H1 (cell line): ENCODE results near the gene CHCHD3. TPM values are rescaled to one million over a fixed set of nuclear protein-coding genes. Genes with fewer than 3 reads are reported as not detected.

ENCODE experiments used
- CTCF ChIA-PET: fragments of 300-600 bp; sonication (Branson Sonifier 250); formaldehyde crosslinking; loops from one replicate; lab custom pipeline; 2021; ENCODE audit not compliant: partially characterized antibody; lab: Charles Lee
- POLR2A ChIA-PET: fragments of 300-600 bp; sonication (Branson Sonifier 250); formaldehyde crosslinking; loops from one replicate; lab custom pipeline; 2021; ENCODE audit warnings: inconsistent platforms; ENCODE audit not compliant: partially characterized antibody; lab: Charles Lee
- DNase-seq, 2 experiments: peaks; one replicate each; pipeline versions ENCODE4 v3.0.0 to v3.0.0-alpha.2; 2010 to 2022; ENCODE audit warnings: low spot score in 2 of 2, low read depth in 1 of 2, mixed read lengths in 1 of 2
- FAIRE-seq: peaks from 2 replicates; lab custom pipeline; 2011; peaks lifted over from hg19 to GRCh38; lab: Jason Lieb, UNC
- H2AFZ ChIP-seq: 2 replicates; pipeline ENCODE4 v1.8.1; 2012; ENCODE audit warnings: low read length, inconsistent platforms
- H2AK5ac ChIP-seq: 2 replicates; pipeline ENCODE4 v1.6.1; 2013; ENCODE audit warnings: low read depth, low read length
- H2BK120ac ChIP-seq: replicated peaks from 2 replicates; pipeline ENCODE3; 2013; ENCODE audit warnings: low read depth, low read length, inconsistent platforms
- H2BK12ac ChIP-seq: 2 replicates; pipeline ENCODE4 v1.6.1; 2013; ENCODE audit warnings: low read depth, low read length
- H2BK15ac ChIP-seq: 2 replicates; pipeline ENCODE4 v1.6.1; 2013; ENCODE audit warnings: low read length
- H2BK20ac ChIP-seq: 2 replicates; pipeline ENCODE4 v1.6.1; 2013; ENCODE audit warnings: low read length
- H2BK5ac ChIP-seq: 2 replicates; pipeline ENCODE4 v1.6.1; 2013; ENCODE audit warnings: low read depth, low read length
- H3K14ac ChIP-seq: 2 replicates; pipeline ENCODE4 v1.6.1; 2013; ENCODE audit warnings: inconsistent platforms; ENCODE audit not compliant: insufficient read length
- H3K18ac ChIP-seq: 2 replicates; pipeline ENCODE4 v1.6.1; 2013; ENCODE audit warnings: low read length; ENCODE audit errors: extremely low read depth
- H3K23ac ChIP-seq: 2 replicates; pipeline ENCODE4 v1.6.1; 2013; ENCODE audit warnings: inconsistent platforms; ENCODE audit not compliant: insufficient read length
- H3K23me2 ChIP-seq: 2 replicates; pipeline ENCODE4 v1.6.1; 2013; ENCODE audit warnings: low read depth, low read length
- H3K27ac ChIP-seq: 2 replicates; pipeline ENCODE4 v1.6.1; 2011; ENCODE audit warnings: low read depth, low read length, inconsistent platforms
- H3K27me3 ChIP-seq, 4 experiments: replicated peaks in 1 of 4; 1 replicate in 1 of 4; 2 replicates in 3 of 4; pipeline versions ENCODE4 v1.6.1 to v1.8.1; 2011 to 2013; ENCODE audit warnings: low read length in 3 of 4, mild to moderate bottlenecking in 3 of 4, inconsistent platforms in 2 of 4, mixed read lengths in 2 of 4, moderate library complexity in 1 of 4; ENCODE audit not compliant: control insufficient read depth in 3 of 4, insufficient read depth in 3 of 4; ENCODE audit errors: extremely low read depth in 1 of 4
- H3K36me3 ChIP-seq, 4 experiments: 2 replicates each; pipeline versions ENCODE4 v1.6.1 to v1.8.1; 2011 to 2013; ENCODE audit warnings: mild to moderate bottlenecking in 4 of 4, low read length in 3 of 4, moderate library complexity in 2 of 4, control low read depth in 1 of 4, inconsistent platforms in 1 of 4; ENCODE audit not compliant: insufficient read depth in 4 of 4, control insufficient read depth in 2 of 4
- H3K4ac ChIP-seq: replicated peaks from 2 replicates; pipeline ENCODE3; 2013; ENCODE audit warnings: low read length, low read depth, mixed read lengths, inconsistent platforms; ENCODE audit not compliant: insufficient read length
- H3K4me1 ChIP-seq, 4 experiments: replicated peaks in 1 of 4; 1 replicate in 1 of 4; 2 replicates in 3 of 4; pipeline versions ENCODE4 v1.6.1 to v1.8.1; 2011 to 2013; ENCODE audit warnings: low read length in 3 of 4, inconsistent platforms in 2 of 4, mixed read lengths in 1 of 4; ENCODE audit not compliant: insufficient read depth in 4 of 4, control insufficient read depth in 3 of 4
- H3K4me2 ChIP-seq, 2 experiments: 2 replicates each; pipeline versions ENCODE4 v1.6.1 to v1.8.1; 2011 to 2013; ENCODE audit warnings: low read depth in 2 of 2, low read length in 2 of 2, control low read depth in 1 of 2, inconsistent platforms in 1 of 2, mild to moderate bottlenecking in 1 of 2; ENCODE audit not compliant: insufficient read depth in 1 of 2
- H3K4me3 ChIP-seq, 4 experiments: fragments of 200-600, 300-600 bp in 1 of 4; sonication (generic), shearing (Covaris generic), sonication (Bioruptor Twin) in 1 of 4; 2 replicates each; pipeline versions ENCODE4 v1.5.1 to v1.8.1; 2011 to 2016; ENCODE audit warnings: low read length in 4 of 4, low read depth in 3 of 4, control low read depth in 2 of 4, inconsistent platforms in 2 of 4, mild to moderate bottlenecking in 2 of 4, mixed read lengths in 1 of 4, moderate library complexity in 1 of 4; ENCODE audit not compliant: insufficient read depth in 2 of 4; ENCODE audit errors: extremely low read depth in 1 of 4
- H3K56ac ChIP-seq: replicated peaks from 2 replicates; pipeline ENCODE3; 2013; ENCODE audit warnings: low read depth, mild to moderate bottlenecking, mixed read lengths, low read length, inconsistent platforms; ENCODE audit not compliant: insufficient read length
- H3K79me1 ChIP-seq: 2 replicates; pipeline ENCODE4 v1.6.1; 2013; ENCODE audit warnings: low read depth, low read length, control low read depth
- H3K79me2 ChIP-seq, 2 experiments: 2 replicates each; pipeline versions ENCODE4 v1.6.1 to v1.8.1; 2012 to 2013; ENCODE audit warnings: low read length in 2 of 2, mild to moderate bottlenecking in 2 of 2, inconsistent platforms in 1 of 2; ENCODE audit not compliant: insufficient read depth in 2 of 2, control insufficient read depth in 1 of 2
- H3K9ac ChIP-seq, 4 experiments: replicated peaks in 1 of 4; 1 replicate in 1 of 4; 2 replicates in 3 of 4; pipeline versions ENCODE4 v1.6.1 to v1.8.1; 2011 to 2013; ENCODE audit warnings: low read depth in 3 of 4, low read length in 3 of 4, control low read depth in 2 of 4, mild to moderate bottlenecking in 2 of 4, moderate library complexity in 2 of 4, inconsistent platforms in 1 of 4; ENCODE audit errors: extremely low read depth in 1 of 4
- H3K9me3 ChIP-seq, 2 experiments: 2 replicates each; pipeline versions ENCODE4 v1.6.1 to v1.8.1; 2012 to 2013; ENCODE audit warnings: mild to moderate bottlenecking in 2 of 2, moderate library complexity in 2 of 2, control low read depth in 1 of 2, inconsistent platforms in 1 of 2, low read depth in 1 of 2, low read length in 1 of 2, mixed read lengths in 1 of 2; ENCODE audit not compliant: insufficient read depth in 2 of 2
- H4K20me1 ChIP-seq, 2 experiments: replicated peaks in 1 of 2; 2 replicates each; pipeline versions ENCODE3 to v1.8.1; 2011 to 2013; ENCODE audit warnings: inconsistent platforms in 2 of 2, low read length in 2 of 2, mild to moderate bottlenecking in 1 of 2; ENCODE audit not compliant: insufficient read depth in 2 of 2, control insufficient read depth in 1 of 2
- H4K5ac ChIP-seq: 2 replicates; pipeline ENCODE4 v1.6.1; 2013; ENCODE audit warnings: low read length, low read depth, mixed read lengths, inconsistent platforms; ENCODE audit not compliant: insufficient read length
- H4K8ac ChIP-seq: 2 replicates; pipeline ENCODE4 v1.8.0; 2013; ENCODE audit warnings: mild to moderate bottlenecking, moderate library complexity, low read length, inconsistent platforms; ENCODE audit not compliant: insufficient read depth; ENCODE audit errors: extremely low read depth
- H4K91ac ChIP-seq: replicated peaks from 2 replicates; pipeline ENCODE3; 2013; ENCODE audit warnings: low read length, mixed read lengths, inconsistent platforms; ENCODE audit not compliant: insufficient read length
- CREB1 ChIP-seq: IDR thresholded peaks from 2 replicates; pipeline ENCODE4 v1.6.1; 2012; ENCODE audit warnings: inconsistent platforms
- E2F6 ChIP-seq: IDR thresholded peaks from 2 replicates; pipeline ENCODE4 v1.6.1; 2012; ENCODE audit warnings: inconsistent platforms
- GTF2F1 ChIP-seq: IDR thresholded peaks from 2 replicates; pipeline ENCODE4 v1.6.1; 2012; ENCODE audit warnings: low read depth, low read length, improper control_type of control experiment, borderline replicate concordance
- HDAC2 ChIP-seq, 2 experiments: fragments of 300-600 bp in 1 of 2; sonication (generic) in 1 of 2; IDR thresholded peaks; 2 replicates each; pipeline ENCODE4 v1.6.1; 2011 to 2012; ENCODE audit warnings: low read depth in 2 of 2, low read length in 2 of 2, mild to moderate bottlenecking in 2 of 2, moderate library complexity in 2 of 2, borderline replicate concordance in 1 of 2, inconsistent platforms in 1 of 2
- HDAC6 ChIP-seq: IDR thresholded peaks from one replicate; pipeline ENCODE4 v1.7.1; 2012; ENCODE audit warnings: low read depth, mild to moderate bottlenecking, inconsistent platforms, low read length, moderate library complexity
- NANOG ChIP-seq: IDR thresholded peaks from 2 replicates; pipeline ENCODE4 v1.6.1; 2011; ENCODE audit warnings: low read length, low read depth, mild to moderate bottlenecking, inconsistent platforms; ENCODE audit not compliant: insufficient read depth, poor library complexity, severe bottlenecking
- PHF8 ChIP-seq: fragments of 200-600 bp; sonication (generic); conservative IDR thresholded peaks from 2 replicates; pipeline ENCODE4 v1.7.1; 2012; ENCODE audit warnings: low read depth, mild to moderate bottlenecking, inconsistent platforms, low read length, moderate library complexity
- SAP30 ChIP-seq: fragments of 300-600 bp; sonication (generic); IDR thresholded peaks from 2 replicates; pipeline ENCODE4 v1.7.1; 2012; ENCODE audit warnings: low read length, moderate library complexity, mild to moderate bottlenecking, inconsistent platforms; ENCODE audit not compliant: insufficient read depth, insufficient replicate concordance
- WGBS, 2 experiments: shearing (Covaris generic) in 1 of 2; methylation state at CpG; one replicate each; pipeline versions ENCODE4 v1.1.6 to v1.1.7; 2013 to 2015; ENCODE audit warnings: low lambda C conversion rate in 2 of 2, mixed read lengths in 2 of 2, inconsistent platforms in 1 of 2, low coverage in 1 of 2, missing lambda C conversion rate in 1 of 2; ENCODE audit not compliant: insufficient replicate concordance in 2 of 2, insufficient coverage in 1 of 2, insufficient read length in 1 of 2; ENCODE audit errors: extremely low coverage in 1 of 2, missing lambda C conversion rate in 1 of 2; 5-methylcytosine and 5-hydroxymethylcytosine counted together
- polyA plus RNA-seq, 7 experiments: library from polyadenylated mRNA; depleted of rRNA in 3 of 7; stranded (reverse) in 5 of 7; unstranded in 2 of 7; fragments of >200 nt in 5 of 7; fragments of 200-250 nt in 2 of 7; gene quantifications; 1 replicate in 5 of 7; 2 replicates in 1 of 7; 4 replicates in 1 of 7; pipeline versions ENCODE4 v1.2.1 to v1.2.3, GENCODE V29; 2011 to 2013; ENCODE audit warnings: missing spikeins in 2 of 7, mixed read lengths in 2 of 7
- total RNA-seq: library from RNA; stranded (reverse); fragmentation: NEBNext Ultra II Directional; extraction: Animal tissue kit (Norgen Biotek cat#: 25700); gene quantifications from 2 replicates; pipeline ENCODE4 v1.2.1, GENCODE V29; 2021
- TF ChIP-seq, protein P1 (sequence below): IDR thresholded peaks from 2 replicates; pipeline ENCODE4 v1.6.1; 2011; ENCODE audit warnings: low read length, improper control_type of control experiment

Gene CHCHD3
- total and polyA plus RNA-seq, 2 of the 8 experiments (the other 6 are each of a cell fraction or from before 2014, with no cell fraction given), result 42.9 to 137 TPM

- Histone ChIP-seq H2BK12ac (no peak overlapping the region), H3K23me2 (peaks cover 2% of the 10 kb centered on the region; the same call in 1 of the 2 replicates), H4K5ac (no peak overlapping the region), H4K91ac (no peak overlapping the region), H3K36me3 (no peaks in the 10 kb centered on the region), H3K23ac (no peak overlapping the region), H3K4me3 (no peak overlapping the region), H3K9me3 (0 out of 4 replicates have a peak, but pooled peaks cover 0 to 3% of the 10 kb centered on the region in 2 experiments), H2BK5ac (no peak overlapping the region), H3K18ac (no peak overlapping the region), H3K4ac (no peak overlapping the region), H2BK15ac (no peak overlapping the region), H4K8ac (no peak overlapping the region), H2BK120ac (no peak overlapping the region), H3K79me2 (peaks cover 0 to 11% of the 10 kb centered on the region in 2 experiments; a peak in 1 of 4 replicates), H4K20me1 (no peaks in the 10 kb centered on the region), H3K27ac (no peak overlapping the region), H2AK5ac (no peak overlapping the region), H3K14ac (no peak overlapping the region), H3K56ac (no peak overlapping the region), H3K4me1 (no peaks in the 10 kb centered on the region), H3K4me2 (no peak overlapping the region), H2AFZ (no peak overlapping the region), H3K9ac (no peak overlapping the region), H3K79me1 (no peaks in the 10 kb centered on the region; the same call in 1 of the 2 replicates), H2BK20ac (no peak overlapping the region), H3K27me3 (no peaks in the 10 kb centered on the region)
- DNase-seq (no peak), FAIRE-seq (no peak)
- CTCF ChIA-PET, result no interaction called here
- 93% methylated on average over 11 of the region's 11 CpGs; no CpG with 5 or more reads in 1 of the 2 experiments for WGBS, 2 experiments
- POLR2A ChIA-PET, result interaction anchor here (0.9 kb wide), 1 partner anchor 11 kb away, joined by 4 read pairs; no protein-coding TSS in a partner anchor
- TF ChIP-seq CREB1, result no peak
- TF ChIP-seq HDAC6, result no peak
- TF ChIP-seq SAP30, result no peak
- TF ChIP-seq E2F6, result no peak
- no peak for TF ChIP-seq NANOG
- no peak for TF ChIP-seq GTF2F1
- TF ChIP-seq, protein P1, sequence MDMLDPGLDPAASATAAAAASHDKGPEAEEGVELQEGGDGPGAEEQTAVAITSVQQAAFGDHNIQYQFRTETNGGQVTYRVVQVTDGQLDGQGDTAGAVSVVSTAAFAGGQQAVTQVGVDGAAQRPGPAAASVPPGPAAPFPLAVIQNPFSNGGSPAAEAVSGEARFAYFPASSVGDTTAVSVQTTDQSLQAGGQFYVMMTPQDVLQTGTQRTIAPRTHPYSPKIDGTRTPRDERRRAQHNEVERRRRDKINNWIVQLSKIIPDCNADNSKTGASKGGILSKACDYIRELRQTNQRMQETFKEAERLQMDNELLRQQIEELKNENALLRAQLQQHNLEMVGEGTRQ, result no peak
- TF ChIP-seq HDAC2 (IDR thresholded peaks at IDR 0.05; ENCODE audit: borderline replicate concordance in 1 of 2, low read depth in 2 of 2, low read length in 2 of 2), result no peak
- no peak for TF ChIP-seq PHF8
Observed at GRCh38 chr7:132865366-132866143, 216.3 kb downstream of the CHCHD3 start.
